ENCODE data around the gene TNIP3. TPM values are rescaled to one million over a fixed set of nuclear protein-coding genes. Genes with fewer than 3 reads are reported as not detected.

TNIP3 gene
- total RNA-seq, 3 donors from 2014 or later: 0.73 TPM; not detected in 2

GRCh38 chr4:121192013-121192412 lies 27.9 kb upstream of the TNIP3 start:
- no peak for TF ChIP-seq CTCF (IDR thresholded peaks at IDR 0.05)
- no peaks in the 10 kb centered on the region for H3K4me1 ChIP-seq
- no peak overlapping the region for H3K27ac ChIP-seq
- DNase-seq (ENCODE audit: low spot score in 2 of 2): no peak
- intact Hi-C loops (cut with DNase I; ENCODE audit: low total_unique reads): no loop called here
- no peaks in the 10 kb centered on the region for H3K9me3 ChIP-seq
- H3K27me3 ChIP-seq: no peaks in the 10 kb centered on the region
- H3K4me3 ChIP-seq: peak overlapping the region in 2 of 3 donors; percentile 26 to 51
- H3K36me3 ChIP-seq: no peaks in the 10 kb centered on the region

GRCh38 chr4:121191361-121191760 lies 27.2 kb upstream of the TNIP3 start:
- no peaks in the 10 kb centered on the region for H3K9me3 ChIP-seq
- H3K36me3 ChIP-seq: no peaks in the 10 kb centered on the region
- no peak overlapping the region for H3K27ac ChIP-seq
- intact Hi-C loops (cut with DNase I; ENCODE audit: low total_unique reads): no loop called here
- DNase-seq (ENCODE audit: low spot score in 2 of 2): no peak
- H3K27me3 ChIP-seq: no peaks in the 10 kb centered on the region
- H3K4me1 ChIP-seq: no peaks in the 10 kb centered on the region
- no peak for TF ChIP-seq POLR2AphosphoS5 (IDR thresholded peaks at IDR 0.05)
- no peak for TF ChIP-seq CTCF (IDR thresholded peaks at IDR 0.05)
- TF ChIP-seq POLR2A (IDR thresholded peaks at IDR 0.05): no peak
- no peak overlapping the region for H3K4me3 ChIP-seq

DNA sequence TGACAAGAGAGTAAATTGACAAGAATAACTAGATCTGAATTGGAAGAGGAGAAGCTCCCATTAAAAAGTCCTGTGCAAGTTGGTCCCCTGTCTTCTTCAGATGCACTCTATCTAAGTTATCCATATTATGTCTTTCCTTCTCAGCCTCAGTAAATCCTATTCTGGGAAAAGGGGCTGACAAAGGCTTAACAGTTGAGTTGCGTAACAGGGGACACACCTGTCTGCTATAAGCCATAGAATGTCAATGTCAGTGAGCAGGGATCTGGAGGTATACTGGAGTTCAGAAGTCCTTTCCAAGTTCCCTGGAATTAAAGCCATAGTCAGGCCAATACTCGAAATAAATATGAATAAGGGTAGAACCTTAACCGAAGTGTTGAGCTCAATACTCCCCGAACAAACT lies 26.3 kb upstream of the TNIP3 start:
- DNase-seq (ENCODE audit: low spot score in 2 of 2): no peak
- intact Hi-C loops (cut with DNase I; ENCODE audit: low total_unique reads): no loop called here
- Histone ChIP-seq H3K9me3 (no peaks in the 10 kb centered on the region), H3K27me3 (no peaks in the 10 kb centered on the region), H3K4me1 (no peaks in the 10 kb centered on the region), H3K27ac (no peak overlapping the region), H3K4me3 (no peak overlapping the region), H3K36me3 (no peaks in the 10 kb centered on the region)
- no peak for TF ChIP-seq CTCF (IDR thresholded peaks at IDR 0.05)

- H3K4me3 ChIP-seq: no peak overlapping the region
- H3K4me1 ChIP-seq: no peaks in the 10 kb centered on the region
- no peaks in the 10 kb centered on the region for H3K36me3 ChIP-seq
- no peak for TF ChIP-seq POLR2A (IDR thresholded peaks at IDR 0.05)
- TF ChIP-seq POLR2AphosphoS5 (IDR thresholded peaks at IDR 0.05): no peak
- no peak for TF ChIP-seq CTCF (IDR thresholded peaks at IDR 0.05)
- no peak overlapping the region for H3K27ac ChIP-seq
- DNase-seq (ENCODE audit: low spot score in 2 of 2): no peak
- no peaks in the 10 kb centered on the region for H3K27me3 ChIP-seq
- intact Hi-C loops (cut with DNase I; ENCODE audit: low total_unique reads): no loop called here
- no peaks in the 10 kb centered on the region for H3K9me3 ChIP-seq
These were observed 25.4 kb upstream of the TNIP3 start for GRCh38 chr4:121189326-121190215.

- H3K36me3 ChIP-seq: no peaks in the 10 kb centered on the region
- TF ChIP-seq POLR2AphosphoS5 (IDR thresholded peaks at IDR 0.05) (no peak), POLR2A (IDR thresholded peaks at IDR 0.05) (no peak)
- H3K27me3 ChIP-seq: no peaks in the 10 kb centered on the region
- H3K4me1 ChIP-seq: no peaks in the 10 kb centered on the region
- no peak overlapping the region for H3K4me3 ChIP-seq
- intact Hi-C loops (cut with DNase I; ENCODE audit: low total_unique reads): no loop called here
- H3K9me3 ChIP-seq: no peaks in the 10 kb centered on the region
- DNase-seq (ENCODE audit: low spot score in 2 of 2): no peak
- H3K27ac ChIP-seq: no peak overlapping the region
These were observed 23.1 kb upstream of the TNIP3 start for GRCh38 chr4:121187206-121187605.
